Stimulated activated CD8-positive, alpha-beta memory T cell treated with anti-CD3 and anti-CD28 coated beads, Interleukin-2, amount 100 ng/mL, for 1 hour (primary cell): ENCODE results near the gene GNG14.
"Not testable (repeated sequence)": the region's sequence is repeated elsewhere in the genome, so short reads cannot be mapped to it uniquely, and the experiment has no call there.

ENCODE experiments used
- DNase-seq, 2 donors: peaks; one replicate each; pipeline ENCODE4 v3.0.0-alpha.2; 2020; ENCODE audit warnings: low read depth in 2 of 2

Gene GNG14

DNA sequence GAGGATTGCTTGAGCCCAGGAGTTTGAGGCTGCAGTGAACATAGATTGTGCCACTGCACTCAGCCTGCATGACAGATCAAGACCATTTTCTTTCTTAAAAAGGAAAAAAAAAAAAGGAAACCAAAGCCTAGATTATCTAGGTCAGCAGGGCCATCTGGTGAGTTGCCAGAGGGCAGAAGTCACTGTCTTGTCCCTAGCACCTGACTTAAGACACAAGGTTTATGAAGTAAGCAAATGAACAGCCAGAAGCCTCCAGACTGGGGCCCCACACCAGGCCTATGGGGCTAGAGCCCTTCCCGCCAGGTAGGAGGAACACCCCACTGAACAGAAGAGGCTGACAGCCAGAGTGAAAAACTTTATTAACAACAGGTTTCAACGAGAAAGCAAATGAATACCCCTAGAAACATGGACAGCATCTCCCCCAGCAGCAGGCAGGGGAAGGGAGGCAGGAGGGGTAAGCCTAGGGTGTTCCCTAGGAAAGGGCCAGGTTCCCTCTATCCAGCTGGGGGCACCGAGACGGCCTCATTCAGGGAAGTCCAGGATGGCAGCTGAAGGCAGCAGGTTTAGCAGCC is 20.0 kb upstream of the GNG14 start:
- DNase-seq: no peak

DNA sequence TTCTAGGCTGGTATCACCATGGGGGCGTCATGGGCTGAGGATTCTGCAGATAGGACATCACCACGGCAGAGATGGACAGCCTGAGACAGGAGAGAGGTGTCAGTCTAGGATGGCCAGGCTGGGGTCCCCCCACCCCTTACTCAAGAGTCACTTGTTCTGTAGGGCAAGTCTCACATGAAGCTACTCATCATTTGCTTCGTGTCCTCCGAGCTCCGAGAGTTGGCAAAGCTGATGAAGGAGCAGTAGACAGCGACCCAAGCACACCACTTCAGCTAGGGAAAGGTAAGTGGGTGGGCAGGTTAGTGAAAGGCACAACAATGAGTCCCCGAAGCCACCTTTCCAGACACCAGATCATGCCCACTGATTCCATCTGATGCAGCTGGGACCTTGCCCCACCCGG is 19.5 kb upstream of the GNG14 start:
- DNase-seq: no peak

DNA sequence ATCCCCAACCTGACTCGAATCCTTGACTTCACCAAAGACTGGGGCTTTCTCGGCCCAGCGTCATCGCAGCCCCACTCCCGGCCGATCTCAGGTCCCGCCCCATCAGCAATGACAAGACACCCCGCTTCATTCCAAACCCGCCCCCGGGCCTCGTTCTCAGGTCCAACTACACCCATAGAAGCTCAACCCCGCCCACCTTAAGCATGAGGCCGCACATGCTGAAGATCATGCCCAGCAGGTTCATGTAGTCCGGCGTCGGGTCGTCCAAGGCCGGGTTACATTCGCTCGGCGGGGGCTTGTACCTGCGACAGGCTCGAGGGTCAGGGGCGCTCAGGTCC is 18.9 kb upstream of the GNG14 start:
- peak in 1 of 2 donors; percentile 46 for DNase-seq

DNA sequence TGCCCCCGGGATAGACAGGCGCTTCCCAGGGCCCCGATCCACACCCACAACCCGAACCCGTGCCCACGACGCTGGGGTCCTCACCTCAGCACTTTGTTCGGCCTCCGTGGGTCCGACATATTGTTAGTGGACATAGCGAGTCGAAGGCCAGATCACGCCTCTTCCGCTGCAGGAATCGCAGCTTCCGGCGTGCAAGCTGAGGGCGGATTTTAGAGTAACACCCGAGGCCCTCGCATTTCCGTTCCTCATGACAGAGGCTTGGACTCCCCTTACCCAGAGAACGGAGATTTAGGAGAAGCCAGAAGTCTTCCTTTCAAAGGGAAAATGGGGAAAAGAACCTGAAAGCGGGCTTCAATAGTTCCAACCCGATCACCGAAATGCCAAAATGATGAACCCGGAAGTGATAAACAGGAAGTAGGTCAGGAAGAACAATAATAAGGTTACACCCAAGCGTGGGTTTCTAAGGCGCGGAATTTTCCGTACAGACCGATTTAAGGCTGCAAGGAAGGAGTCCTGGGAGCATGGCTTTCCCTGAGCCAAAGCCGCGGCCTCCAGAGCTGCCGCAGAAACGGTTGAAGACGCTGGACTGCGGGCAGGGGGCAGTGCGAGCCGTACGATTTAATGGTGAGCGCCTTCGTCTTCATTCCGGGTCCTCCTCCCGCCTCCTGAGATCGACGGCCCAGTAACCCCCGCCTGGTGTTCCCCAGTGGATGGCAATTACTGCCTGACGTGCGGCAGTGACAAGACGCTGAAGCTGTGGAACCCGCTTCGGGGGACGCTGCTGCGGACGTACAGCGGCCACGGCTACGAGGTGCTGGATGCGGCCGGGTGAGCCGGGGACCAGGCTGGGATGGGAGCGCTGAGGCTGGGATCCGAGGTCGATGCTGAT is 18.3 kb upstream of the GNG14 start:
- DNase-seq: peak; percentile 50 to 58

DNA sequence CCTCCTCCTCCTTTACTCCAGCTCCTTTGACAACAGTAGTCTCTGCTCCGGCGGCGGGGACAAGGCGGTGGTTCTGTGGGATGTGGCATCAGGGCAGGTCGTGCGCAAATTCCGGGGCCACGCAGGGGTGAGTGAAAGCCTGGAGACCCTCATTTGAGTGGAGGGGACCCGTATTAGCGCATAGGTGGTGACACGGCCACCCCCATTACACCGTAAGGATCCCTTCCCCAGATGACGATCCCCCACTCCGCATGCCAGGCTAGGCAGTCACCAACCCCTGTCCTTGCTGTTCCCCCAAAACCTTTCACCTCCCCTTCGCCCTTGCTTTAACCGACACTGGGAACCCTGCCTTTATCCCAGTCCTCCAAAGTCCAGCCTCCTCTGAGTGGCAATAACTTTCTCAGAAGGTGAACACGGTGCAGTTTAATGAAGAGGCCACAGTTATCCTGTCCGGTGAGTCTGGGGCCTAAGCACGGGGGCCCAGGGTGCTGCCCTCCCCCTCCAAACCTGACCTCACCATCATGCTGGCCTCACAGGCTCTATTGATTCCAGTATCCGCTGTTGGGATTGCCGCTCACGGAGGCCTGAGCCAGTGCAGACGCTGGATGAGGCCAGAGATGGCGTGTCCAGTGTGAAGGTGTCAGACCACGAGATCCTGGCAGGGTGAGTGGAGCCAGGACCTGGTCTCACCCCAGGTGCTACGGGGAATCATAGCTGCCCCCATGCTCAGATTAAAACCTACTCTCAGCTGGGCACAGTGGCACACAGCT is 17.5 kb upstream of the GNG14 start:
- DNase-seq: no peak

DNA sequence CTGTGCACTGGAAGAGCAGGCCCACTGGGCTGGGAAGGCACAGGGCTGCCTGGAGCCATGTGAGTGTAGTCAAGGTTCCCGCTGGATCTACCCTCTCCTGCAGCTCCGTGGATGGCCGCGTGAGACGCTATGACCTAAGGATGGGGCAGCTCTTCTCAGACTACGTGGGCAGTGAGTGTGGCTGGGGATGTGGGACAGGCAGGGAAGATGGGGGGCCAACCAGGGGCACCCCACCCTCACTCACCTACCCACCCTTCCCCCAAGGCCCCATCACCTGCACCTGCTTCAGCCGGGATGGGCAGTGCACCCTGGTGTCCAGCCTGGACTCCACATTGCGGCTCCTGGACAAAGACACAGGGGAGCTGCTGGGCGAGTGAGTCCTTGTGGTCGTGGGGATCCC is 15.1 kb upstream of the GNG14 start:
- no peak for DNase-seq

DNA sequence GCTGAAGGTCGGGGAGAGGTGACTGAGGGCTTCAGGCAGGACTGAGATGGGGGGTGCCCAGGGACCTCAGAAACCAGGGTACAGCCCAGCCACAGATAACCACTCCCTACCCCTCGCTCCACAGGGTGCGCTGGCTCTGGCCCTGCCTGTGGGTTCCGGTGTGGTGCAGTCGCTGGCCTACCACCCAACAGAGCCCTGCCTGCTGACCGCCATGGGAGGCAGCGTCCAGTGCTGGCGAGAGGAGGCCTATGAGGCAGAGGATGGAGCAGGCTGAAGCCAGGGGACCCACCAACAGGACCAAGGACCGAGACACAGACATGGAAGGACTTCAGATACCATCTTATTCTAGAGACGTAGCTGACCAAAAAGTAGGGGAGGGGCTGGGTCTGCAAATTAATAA is 12.4 kb upstream of the GNG14 start:
- no peak for DNase-seq

DNA sequence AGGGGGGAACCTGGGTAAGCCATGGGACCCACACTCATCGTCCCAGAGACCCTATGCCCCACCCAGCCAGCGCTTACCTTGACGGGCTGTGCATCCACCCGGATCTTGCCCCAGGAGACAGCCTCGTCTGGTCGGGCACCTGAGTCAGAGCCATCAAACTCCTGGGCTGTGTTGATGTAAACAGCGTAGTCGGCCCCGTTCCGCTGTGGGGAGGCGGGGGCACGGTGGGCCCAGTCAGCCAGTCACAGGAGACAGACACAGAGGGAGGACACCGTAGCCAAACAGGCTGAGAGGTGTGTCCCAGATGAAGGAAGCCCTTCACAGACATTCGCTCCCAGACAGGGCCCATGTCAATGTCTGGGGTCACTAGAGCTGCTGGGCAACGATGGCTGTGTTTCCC is 11.9 kb upstream of the GNG14 start:
- DNase-seq: no peak

DNA sequence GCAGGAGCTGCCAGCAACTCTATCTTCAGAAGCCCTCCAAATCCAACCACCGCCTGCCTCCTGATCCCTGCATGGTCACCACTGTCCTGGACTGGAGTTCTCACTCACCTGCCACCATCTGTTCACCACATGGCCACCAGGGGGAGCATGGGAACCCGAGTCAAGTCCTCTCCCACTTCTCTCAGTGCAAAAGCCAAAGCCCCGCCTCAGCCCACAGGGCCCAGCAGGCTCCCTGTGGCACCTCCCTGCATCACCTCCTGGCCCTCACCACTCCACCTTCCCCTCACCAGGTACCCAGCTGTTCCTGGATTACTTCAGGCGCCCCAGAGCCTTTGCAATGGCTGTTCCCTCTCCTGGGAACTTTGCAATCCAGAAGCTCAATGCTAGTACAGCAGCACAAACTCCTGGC is 11.4 kb upstream of the GNG14 start:
- peak; percentile 68 to 72 for DNase-seq

DNA sequence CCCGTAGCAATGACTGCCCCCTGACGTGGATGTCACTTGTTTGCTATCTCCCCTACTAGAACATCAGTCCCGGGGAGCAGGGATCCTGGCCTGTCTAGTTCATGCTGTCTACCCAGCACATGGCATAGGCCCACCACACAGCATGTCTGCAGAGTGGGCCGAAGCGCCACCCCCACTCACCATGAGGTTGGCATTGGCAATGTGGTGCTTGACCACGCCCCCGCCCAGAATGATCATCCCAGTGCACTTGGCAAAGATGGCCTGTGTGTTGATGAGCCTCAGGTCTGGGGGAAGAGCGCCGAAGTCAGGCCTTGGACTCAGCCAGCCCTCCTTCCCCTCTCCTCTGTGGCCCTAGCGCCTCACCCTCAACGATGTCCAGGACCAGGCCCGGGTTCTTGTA is 10.9 kb upstream of the GNG14 start:
- DNase-seq: no peak

DNA sequence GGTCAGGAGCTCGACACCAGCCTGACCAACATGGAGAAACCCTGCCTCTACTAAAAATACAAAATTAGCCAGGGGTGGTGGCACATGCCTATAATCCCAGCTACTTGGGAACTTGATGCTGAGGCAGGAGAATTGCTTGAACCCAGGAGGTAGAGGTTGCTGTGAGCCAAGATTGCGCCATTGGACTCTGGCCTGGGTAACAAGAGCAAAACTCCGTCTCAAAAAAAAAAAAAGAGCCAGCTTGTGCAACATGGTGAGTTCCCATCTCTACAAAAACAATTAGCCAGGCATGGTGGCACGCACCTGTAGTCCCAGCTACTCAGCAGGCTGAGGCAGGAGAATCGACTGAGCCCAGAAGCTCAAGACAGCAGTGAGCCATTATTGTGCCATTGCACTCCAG is 9.8 kb upstream of the GNG14 start:
- DNase-seq: not testable (repeated sequence)

DNA sequence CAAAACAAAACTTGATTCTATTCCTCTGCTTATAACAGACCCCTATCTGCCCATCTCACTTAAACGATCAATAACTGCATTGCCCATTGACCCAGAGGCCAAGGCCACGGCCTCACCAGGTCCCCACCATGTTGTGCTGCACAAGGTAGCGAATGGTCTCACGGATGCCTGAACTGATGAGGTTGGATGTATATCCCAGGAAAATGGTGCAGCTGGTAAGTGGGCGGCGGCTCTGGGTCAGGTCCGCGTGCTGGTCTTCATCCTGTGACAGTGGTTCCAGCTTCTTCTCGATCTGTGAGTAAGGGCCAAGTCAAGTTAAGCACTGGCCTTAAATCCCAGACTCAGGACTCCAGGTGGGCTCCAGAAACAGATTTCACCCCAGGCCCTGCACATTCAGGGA is 7.8 kb upstream of the GNG14 start:
- DNase-seq: no peak

DNA sequence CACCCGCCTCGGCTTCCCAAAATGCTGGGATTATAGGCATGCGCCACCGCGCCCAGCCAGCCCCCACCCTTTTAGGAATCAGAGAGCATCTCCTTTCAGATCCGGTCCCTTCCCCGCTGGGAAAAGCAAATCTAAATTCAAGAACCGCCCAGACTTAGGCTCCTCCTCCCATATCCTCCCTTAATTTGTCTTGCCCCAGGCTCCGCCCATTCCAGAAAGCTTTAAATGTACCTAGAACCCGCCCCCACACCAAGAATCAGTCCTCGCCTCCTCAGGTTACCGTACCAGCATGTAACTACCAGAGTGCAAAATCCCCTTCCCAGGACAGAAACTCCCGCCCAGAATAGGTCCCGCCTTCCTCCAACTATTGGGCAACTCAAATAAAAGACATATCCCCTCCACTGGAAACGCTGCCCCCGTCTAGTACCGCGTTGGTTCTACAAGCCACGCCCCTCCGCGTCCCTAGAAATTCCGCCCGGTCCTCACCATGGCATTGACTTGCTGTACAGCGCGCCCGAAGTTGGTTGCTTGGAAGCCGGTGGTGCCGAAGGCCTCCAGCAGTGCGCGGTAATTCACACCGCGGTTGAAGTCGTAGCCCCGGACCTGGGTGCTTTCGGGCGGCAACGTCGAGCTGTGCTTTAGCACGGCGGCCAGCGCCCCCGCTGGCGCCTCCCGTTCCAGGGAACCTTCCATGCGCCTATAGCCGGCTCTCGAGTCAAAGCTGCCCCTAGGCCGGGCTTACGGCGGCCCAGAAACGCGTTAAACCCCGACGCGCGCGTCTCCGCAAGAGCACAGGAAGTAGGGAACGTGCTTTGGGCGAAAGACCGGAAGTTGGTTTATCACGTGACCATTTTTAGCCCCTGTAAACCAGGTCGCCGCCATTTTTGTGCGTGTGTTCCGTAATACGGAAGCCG is 6.5 kb upstream of the GNG14 start, which contains the start of gene DHPS:
Gene DHPS, minus strand, starts transcription at position 807 of the 914 bp plus-strand sequence. Its CDS starts 114 bp downstream, at position 693.
- DNase-seq: peak; percentile 70 to 83

DNA sequence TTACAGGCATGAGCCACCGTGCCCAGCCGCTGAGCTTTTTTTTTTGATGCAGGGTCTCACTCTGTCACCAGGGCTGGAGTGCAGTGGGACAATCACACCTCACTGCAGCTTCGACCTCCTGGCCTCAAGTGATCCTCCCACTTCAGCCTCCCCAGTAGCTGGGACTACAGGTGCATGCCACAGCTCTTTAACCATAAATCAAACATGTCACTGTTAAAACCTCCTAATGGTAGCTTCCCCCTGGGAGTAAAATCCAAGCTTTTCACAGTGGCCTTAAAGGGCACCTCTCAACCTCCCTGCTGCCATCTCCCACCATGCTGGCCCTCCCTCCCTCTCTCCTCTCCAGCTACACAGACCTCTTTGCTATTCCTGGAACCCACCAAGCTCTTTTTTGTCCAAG is 2.0 kb upstream of the GNG14 start:
- no peak for DNase-seq

DNA sequence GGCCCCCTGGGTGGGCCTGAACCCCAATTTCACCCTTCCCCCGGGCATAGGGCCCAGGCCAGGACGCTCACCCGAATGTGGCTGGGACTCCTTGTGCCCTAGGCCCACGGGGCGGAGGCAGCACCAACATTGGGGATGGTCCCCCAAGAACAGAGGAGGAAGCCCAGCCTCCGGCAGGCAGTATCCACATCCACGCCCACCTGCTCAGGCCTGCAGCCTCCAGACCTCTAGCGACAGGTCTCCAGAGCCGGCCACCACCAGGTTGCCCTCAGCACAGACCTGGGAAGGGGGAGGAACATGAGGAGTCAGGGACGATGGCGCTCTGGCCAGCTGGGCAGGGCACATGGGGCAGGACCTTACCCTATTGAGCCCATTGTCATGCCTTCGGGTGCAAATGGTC is 1.2 kb downstream of the GNG14 start:
- DNase-seq: no peak

DNA sequence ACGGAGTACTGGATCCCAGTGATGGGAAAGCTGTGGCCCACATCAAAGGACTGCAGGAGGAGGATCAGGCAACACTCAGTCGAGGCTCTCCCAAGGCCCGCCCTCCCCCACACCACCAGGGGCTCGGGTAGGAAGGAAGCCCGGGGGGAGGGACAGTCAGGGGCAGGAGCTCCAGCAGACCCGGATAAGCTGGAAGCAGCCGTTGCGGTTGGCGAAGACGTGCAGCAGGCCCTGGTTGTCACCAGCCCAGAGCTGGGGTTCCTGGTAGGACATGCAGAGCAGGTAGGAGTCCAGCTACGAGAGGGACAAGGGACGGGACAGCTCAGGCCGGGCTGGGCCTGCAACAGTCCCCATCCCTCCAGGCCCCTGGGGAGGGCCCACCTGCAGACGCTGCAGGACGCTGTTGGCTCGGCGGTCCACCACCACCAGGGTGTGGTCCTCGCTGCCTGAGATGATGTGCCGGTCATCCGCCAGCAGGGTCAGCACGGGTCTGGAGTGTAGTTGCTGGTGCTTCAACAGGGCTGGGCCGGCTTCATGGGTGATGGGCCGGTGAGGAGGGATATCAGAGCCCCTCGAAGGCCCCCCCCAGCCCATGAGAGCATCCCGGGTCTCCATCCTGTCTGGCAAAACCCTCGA is 1.9 kb downstream of the GNG14 start:
- no peak for DNase-seq

DNA sequence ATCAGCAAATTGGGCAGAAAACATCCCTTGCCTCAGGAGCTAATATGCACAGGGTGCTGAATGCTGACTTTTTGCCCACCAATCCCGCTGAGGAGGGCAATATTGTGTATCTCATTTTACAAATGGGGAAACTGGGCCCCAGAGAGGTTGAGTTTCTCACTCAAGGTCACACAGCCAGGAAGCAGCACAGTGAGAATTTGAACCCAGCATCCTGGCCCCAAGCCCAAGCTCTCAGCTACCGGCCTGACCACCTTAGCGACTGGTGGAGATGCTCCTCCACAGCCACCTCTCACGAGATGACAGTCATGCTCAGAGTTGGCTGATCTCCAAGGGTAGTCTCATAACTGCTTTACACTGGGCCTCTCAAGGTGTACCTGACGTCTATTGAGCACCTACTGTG is 5.2 kb downstream of the GNG14 start:
- no peak for DNase-seq

DNA sequence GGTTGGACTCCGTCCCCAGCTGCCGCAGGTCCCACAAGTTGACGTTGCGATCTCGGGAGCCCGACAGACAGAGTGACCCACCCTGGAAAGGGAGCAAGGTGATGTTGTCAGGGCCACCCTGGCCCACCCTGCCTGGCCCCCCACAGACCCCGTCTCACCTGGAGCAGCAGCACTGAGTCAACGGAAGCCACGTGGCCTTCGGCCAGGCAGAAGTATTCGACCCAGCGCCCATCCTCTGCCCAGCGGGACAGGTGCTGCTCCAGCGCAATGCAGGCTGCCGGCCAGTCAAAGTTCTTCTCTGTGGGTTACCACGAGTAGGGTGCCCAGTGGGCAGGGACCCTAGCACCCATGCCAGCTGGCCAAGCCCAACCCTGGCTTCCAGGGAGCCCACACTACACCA is 6.8 kb downstream of the GNG14 start:
- no peak for DNase-seq

DNA sequence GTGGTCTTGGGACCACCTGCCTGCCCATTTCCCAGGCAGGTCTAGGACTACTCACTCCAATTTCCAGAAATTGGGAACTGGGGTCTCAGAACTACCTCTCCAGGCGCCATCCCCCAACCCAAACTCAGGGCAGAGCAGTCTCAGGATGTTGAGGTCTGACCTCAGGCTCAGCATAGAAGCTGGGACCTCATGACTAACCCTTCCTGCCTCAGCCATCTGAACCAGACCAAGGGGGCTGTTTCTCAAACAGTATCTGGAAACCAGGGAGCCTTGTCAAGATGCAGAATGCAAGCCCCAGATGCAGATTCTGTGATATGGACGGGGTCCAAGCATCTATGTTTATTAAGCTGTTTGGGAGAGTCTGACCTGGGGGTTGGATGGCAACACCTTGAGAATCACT is 7.3 kb downstream of the GNG14 start:
- no peak for DNase-seq

DNA sequence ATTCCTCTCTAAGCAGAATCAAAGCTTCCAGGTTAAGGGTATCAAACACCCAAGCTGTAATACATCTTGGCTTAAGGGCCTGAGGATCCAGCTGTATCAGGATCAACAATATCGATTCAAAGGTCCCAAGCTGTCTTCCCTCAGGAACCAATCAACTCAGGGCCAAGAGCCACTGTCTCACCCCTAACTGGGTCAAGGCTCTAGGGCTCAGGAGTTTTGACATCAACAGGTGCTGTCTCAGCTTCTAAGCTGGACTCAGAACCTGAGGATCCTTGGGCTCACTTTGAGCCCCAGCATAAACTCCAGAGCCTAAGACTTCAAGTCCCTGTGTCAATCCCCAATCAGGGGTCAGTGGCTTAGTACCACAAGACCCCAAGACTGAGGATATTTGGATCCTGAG is 7.7 kb downstream of the GNG14 start:
- no peak for DNase-seq

DNA sequence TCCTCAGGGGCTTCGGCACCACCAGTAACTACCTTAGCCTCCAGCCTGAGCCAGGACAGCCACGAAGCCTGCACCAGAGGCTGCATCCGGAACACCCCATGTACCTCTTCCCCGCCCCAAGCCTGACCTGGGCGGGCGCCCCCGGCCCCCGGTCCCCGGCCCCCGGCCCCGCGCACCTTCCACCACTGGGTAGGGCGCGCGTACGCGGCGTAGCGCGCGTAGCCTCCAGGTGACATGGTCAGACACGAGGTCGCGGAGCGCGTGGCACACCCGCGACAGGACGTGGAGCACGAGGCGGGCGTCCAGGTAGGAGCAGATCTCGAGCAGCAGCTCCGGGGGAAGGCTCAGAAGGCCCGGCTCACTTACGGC is 8.2 kb downstream of the GNG14 start:
- DNase-seq: no peak
